Osteocyte (in vitro differentiated cells): ENCODE measurements around the gene OR4D2. TPM values are rescaled to one million over a fixed set of nuclear protein-coding genes. Genes with fewer than 3 reads are reported as not detected.

Source experiments
- DNase-seq: peaks from one replicate; pipeline ENCODE4 v3.0.0; 2021; ENCODE audit warnings: mixed read lengths; ENCODE audit not compliant: unreplicated experiment; ENCODE audit errors: extremely low spot score
- H3K27ac Mint-ChIP-seq: one replicate; pipeline ENCODE4 v1.8.0; 2021; ENCODE audit warnings: mild to moderate bottlenecking, mixed read lengths; ENCODE audit not compliant: unreplicated experiment
- H3K27me3 Mint-ChIP-seq: one replicate; pipeline ENCODE4 v1.8.0; 2021; ENCODE audit warnings: mixed read lengths; ENCODE audit not compliant: unreplicated experiment
- H3K36me3 Mint-ChIP-seq: one replicate; pipeline ENCODE4 v1.8.0; 2021; ENCODE audit warnings: mixed read lengths; ENCODE audit not compliant: unreplicated experiment
- H3K4me1 Mint-ChIP-seq: one replicate; pipeline ENCODE4 v1.8.0; 2021; ENCODE audit warnings: mixed read lengths; ENCODE audit not compliant: unreplicated experiment
- H3K4me3 Mint-ChIP-seq: one replicate; pipeline ENCODE4 v1.8.0; 2021; ENCODE audit warnings: mild to moderate bottlenecking, moderate library complexity, mixed read lengths; ENCODE audit not compliant: unreplicated experiment
- H3K9me3 Mint-ChIP-seq: one replicate; pipeline ENCODE4 v1.8.0; 2021; ENCODE audit warnings: mixed read lengths; ENCODE audit not compliant: unreplicated experiment
- CTCF ChIP-seq: fragments of 200-600 bp; sonication (generic); IDR thresholded peaks from 2 replicates; pipeline ENCODE4 v1.5.0; 2021; ENCODE audit warnings: antibody characterized with exemption, mild to moderate bottlenecking, moderate library complexity
- total RNA-seq: library from RNA; stranded (reverse); gene quantifications from 2 replicates; pipeline ENCODE4 v1.2.1, GENCODE V29; 2021

The OR4D2 gene
- total RNA-seq, 1 donor from 2014 or later, result not detected

GRCh38 chr17:58189436-58190146 lies 22.8 kb downstream of the OR4D2 start:
- no peaks in the 10 kb centered on the region for H3K36me3 Mint-ChIP-seq
- TF ChIP-seq CTCF, result no peak
- H3K4me1 Mint-ChIP-seq, result no peaks in the 10 kb centered on the region
- no peak overlapping the region for H3K27ac Mint-ChIP-seq
- H3K27me3 Mint-ChIP-seq, result peaks cover 7% of the 10 kb centered on the region
- DNase-seq, result no peak
- no peak overlapping the region for H3K4me3 Mint-ChIP-seq
- H3K9me3 Mint-ChIP-seq, result no peaks in the 10 kb centered on the region

- no peak overlapping the region for H3K4me3 Mint-ChIP-seq
- DNase-seq, result no peak
- no peaks in the 10 kb centered on the region for H3K9me3 Mint-ChIP-seq
- no peak for TF ChIP-seq CTCF
- no peaks in the 10 kb centered on the region for H3K4me1 Mint-ChIP-seq
- H3K36me3 Mint-ChIP-seq, result no peaks in the 10 kb centered on the region
- peaks cover 7% of the 10 kb centered on the region for H3K27me3 Mint-ChIP-seq
- H3K27ac Mint-ChIP-seq, result no peak overlapping the region
Observed at GRCh38 chr17:58191241-58191896, 24.6 kb downstream of the OR4D2 start.

GRCh38 chr17:58192612-58193011 lies 25.8 kb downstream of the OR4D2 start, which contains the start of gene EPX:
TSS of gene EPX (plus strand) at chr17:58192726. CDS start at chr17:58192847, 121 bp downstream.
- H3K27ac Mint-ChIP-seq, result no peak within 1 kb of the TSS
- no peaks in the 10 kb centered on the region for H3K9me3 Mint-ChIP-seq
- no peak within 1 kb of the TSS for H3K4me3 Mint-ChIP-seq
- H3K4me1 Mint-ChIP-seq, result no peaks in the 10 kb centered on the region
- DNase-seq, result no peak
- TF ChIP-seq CTCF, result no peak
- H3K27me3 Mint-ChIP-seq, result peaks cover 5% of the 10 kb centered on the region
- no peaks in the 10 kb centered on the region for H3K36me3 Mint-ChIP-seq

GRCh38 chr17:58193641-58194255 lies 27.0 kb downstream of the OR4D2 start:
- Mint-ChIP-seq H3K4me3 (no peak overlapping the region), H3K27me3 (peaks cover 3% of the 10 kb centered on the region), H3K9me3 (no peaks in the 10 kb centered on the region), H3K27ac (no peak overlapping the region), H3K36me3 (no peaks in the 10 kb centered on the region), H3K4me1 (no peaks in the 10 kb centered on the region)
- DNase-seq, result no peak
- TF ChIP-seq CTCF, result no peak

- peaks cover 6% of the 10 kb centered on the region for H3K27me3 Mint-ChIP-seq
- H3K4me3 Mint-ChIP-seq, result no peak overlapping the region
- H3K4me1 Mint-ChIP-seq, result no peaks in the 10 kb centered on the region
- no peak for DNase-seq
- no peak for TF ChIP-seq CTCF
- no peaks in the 10 kb centered on the region for H3K36me3 Mint-ChIP-seq
- H3K27ac Mint-ChIP-seq, result no peak overlapping the region
- no peaks in the 10 kb centered on the region for H3K9me3 Mint-ChIP-seq
Observed at GRCh38 chr17:58195518-58196123, 28.8 kb downstream of the OR4D2 start.
